HG02938 (cell line): Measurements from ENCODE around the gene ZACN.

Experiments
- ATAC-seq: cut with Tn5 transposase; IDR thresholded peaks from one replicate; pipeline ENCODE4 v1.9.1; 2021; ENCODE audit warnings: mild to moderate bottlenecking, moderate library complexity; ENCODE audit not compliant: unreplicated experiment

ZACN gene

GRCh38 chr17:76095943-76096342, 17.0 kb downstream of the ZACN start:
- ATAC-seq: no peak

- no peak for ATAC-seq
Measured at GRCh38 chr17:76097716-76098295, 18.8 kb downstream of the ZACN start.

GRCh38 chr17:76102944-76103273, 23.9 kb downstream of the ZACN start:
- peak; percentile 14 for ATAC-seq

GRCh38 chr17:76103274-76104139, 24.5 kb downstream of the ZACN start, which contains the start of gene EXOC7:
TSS of gene EXOC7 (minus strand) at chr17:76103787. CDS start at chr17:76103692, 95 bp downstream.
- peak; percentile 75 for ATAC-seq

GRCh38 chr17:76104140-76104895, 25.3 kb downstream of the ZACN start:
- no peak for ATAC-seq

GRCh38 chr17:76104896-76105231, 25.9 kb downstream of the ZACN start:
- ATAC-seq: no peak

GRCh38 chr17:76106703-76107102, 27.7 kb downstream of the ZACN start:
- no peak for ATAC-seq

- ATAC-seq: no peak
Measured at GRCh38 chr17:76107509-76107908, 28.5 kb downstream of the ZACN start.

- no peak for ATAC-seq
Measured at GRCh38 chr17:76111956-76112355, 33.0 kb downstream of the ZACN start.

GRCh38 chr17:76115138-76115754, 36.3 kb downstream of the ZACN start:
- no peak for ATAC-seq

- no peak for ATAC-seq
Measured at GRCh38 chr17:76119409-76120371, 40.7 kb downstream of the ZACN start.

- no peak for ATAC-seq
Measured at GRCh38 chr17:76120658-76121008, 41.7 kb downstream of the ZACN start.

- no peak for ATAC-seq
Measured at GRCh38 chr17:76121932-76122430, 43.0 kb downstream of the ZACN start.

GRCh38 chr17:76122431-76123190, 43.6 kb downstream of the ZACN start:
- no peak for ATAC-seq

GRCh38 chr17:76123191-76123499, 44.2 kb downstream of the ZACN start:
- no peak for ATAC-seq

- ATAC-seq: no peak
Measured at GRCh38 chr17:76123749-76124581, 45.0 kb downstream of the ZACN start.

- no peak for ATAC-seq
Measured at GRCh38 chr17:76124582-76125390, 45.8 kb downstream of the ZACN start.

GRCh38 chr17:76125391-76125675, 46.4 kb downstream of the ZACN start:
- no peak for ATAC-seq
